LNCaP clone FGC (cell line): ENCODE data around the gene GPER1.

Source experiments
- DNase-seq: peaks from one replicate; pipeline ENCODE4 v3.0.0-alpha.2; 2011; ENCODE audit warnings: low read depth
- H3K4me3 ChIP-seq: 2 replicates; pipeline ENCODE4 v1.5.1; 2011; ENCODE audit warnings: mild to moderate bottlenecking, low read depth, low read length, control low read depth
- TF ChIP-seq, protein P1 (sequence below): IDR thresholded peaks from 2 replicates; pipeline ENCODE4 v1.5.1; 2012; ENCODE audit warnings: mild to moderate bottlenecking; ENCODE audit not compliant: control insufficient read depth, insufficient read depth; ENCODE audit errors: extremely low read depth

The GPER1 gene

DNA sequence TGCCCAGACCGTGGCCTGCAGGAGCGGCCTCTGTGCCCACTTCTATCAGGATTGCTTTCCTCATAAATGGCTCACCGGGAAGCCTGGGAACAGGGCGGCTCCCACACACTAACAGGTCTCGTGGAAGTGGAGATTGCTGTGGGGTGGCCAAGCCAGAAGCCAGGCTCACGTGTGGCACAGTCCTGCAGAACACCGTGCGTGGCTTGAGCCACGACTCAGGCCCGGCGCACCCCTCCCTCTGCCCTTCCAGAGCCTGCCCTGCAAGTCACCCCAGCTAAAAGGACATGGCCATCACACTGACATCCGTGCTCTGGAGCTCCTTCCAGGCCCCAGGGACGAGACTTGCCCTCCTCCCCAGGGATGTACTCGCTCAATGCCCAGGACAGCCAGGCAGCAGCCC is 7.0 kb downstream of the GPER1 start:
- H3K4me3 ChIP-seq = no peak overlapping the region
- TF ChIP-seq, protein P1, sequence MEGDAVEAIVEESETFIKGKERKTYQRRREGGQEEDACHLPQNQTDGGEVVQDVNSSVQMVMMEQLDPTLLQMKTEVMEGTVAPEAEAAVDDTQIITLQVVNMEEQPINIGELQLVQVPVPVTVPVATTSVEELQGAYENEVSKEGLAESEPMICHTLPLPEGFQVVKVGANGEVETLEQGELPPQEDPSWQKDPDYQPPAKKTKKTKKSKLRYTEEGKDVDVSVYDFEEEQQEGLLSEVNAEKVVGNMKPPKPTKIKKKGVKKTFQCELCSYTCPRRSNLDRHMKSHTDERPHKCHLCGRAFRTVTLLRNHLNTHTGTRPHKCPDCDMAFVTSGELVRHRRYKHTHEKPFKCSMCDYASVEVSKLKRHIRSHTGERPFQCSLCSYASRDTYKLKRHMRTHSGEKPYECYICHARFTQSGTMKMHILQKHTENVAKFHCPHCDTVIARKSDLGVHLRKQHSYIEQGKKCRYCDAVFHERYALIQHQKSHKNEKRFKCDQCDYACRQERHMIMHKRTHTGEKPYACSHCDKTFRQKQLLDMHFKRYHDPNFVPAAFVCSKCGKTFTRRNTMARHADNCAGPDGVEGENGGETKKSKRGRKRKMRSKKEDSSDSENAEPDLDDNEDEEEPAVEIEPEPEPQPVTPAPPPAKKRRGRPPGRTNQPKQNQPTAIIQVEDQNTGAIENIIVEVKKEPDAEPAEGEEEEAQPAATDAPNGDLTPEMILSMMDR = no peak
- no peak for DNase-seq

DNA sequence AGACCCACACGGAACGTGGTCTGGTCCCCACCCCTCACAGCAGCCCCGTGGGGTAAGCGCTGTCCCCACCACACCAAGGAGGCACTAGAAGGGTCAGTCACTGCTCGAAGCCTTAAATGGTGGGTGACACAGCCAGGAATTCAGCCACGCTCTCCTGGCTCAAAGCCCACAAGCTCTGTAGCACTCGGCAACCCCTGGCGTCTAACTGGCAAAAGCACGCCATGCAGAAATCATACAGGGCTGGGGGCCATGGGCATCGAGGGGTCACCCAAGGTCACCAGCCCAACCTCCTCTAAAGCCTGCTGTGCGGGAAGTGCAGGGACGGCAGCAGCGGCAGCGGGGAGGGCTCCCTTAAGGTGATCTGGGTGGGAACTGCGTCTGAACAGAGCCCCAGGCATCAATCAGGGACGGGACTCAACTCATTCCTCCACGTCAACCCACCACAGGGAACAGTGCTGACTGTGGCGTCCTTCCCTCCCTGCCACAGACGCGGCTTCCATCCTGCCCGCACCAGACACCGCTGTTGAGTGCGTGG is 7.8 kb downstream of the GPER1 start:
- TF ChIP-seq, protein P1 = no peak
- no peak for DNase-seq
- H3K4me3 ChIP-seq = peak overlapping the region; percentile 38

DNA sequence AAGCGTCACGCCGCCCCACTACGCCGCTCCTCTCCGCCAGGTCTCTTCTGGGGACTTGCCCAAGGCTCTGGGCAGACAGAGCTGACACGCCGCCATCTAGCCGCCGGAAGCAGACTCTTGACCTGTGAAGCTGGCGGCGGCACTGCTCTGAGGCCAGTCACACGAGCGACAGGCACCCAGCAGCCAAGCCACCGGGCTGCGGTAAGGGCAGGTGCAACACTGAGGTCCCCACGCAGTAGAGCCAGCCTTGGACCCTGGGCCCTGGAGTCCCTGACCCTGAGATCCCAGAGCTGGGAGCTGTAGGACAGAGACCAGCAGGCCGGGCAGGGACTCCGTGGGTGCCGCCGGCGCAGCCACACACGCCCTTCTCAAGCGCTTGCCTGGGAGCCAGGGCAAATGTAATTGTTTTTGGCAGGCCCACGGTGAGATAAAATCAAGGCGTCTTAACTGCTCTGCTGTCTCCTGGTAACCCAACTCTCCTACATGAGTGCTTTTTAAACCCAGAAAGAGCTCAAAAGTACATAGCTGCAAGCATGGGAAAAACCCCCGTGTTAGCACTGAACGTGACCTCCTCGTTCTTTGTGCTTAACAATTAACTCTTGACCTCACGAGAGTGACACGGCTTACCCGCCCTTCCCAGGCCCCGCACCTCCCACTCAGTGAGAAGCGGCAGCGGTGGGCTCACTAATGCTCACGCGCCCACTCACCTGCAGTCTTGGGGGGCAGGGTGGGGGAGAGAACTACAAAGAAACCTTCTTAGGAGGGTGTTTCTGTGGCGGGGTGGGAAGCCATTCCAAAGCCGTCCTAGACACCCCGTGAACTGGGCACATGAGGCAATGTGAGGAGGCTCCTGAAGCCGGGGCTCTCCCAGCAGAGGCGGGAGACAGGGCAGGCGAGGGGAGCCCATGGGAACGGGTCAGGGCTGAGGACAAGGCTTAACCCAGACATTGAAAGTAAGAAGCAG is 8.5 kb downstream of the GPER1 start:
- peak overlapping the region; percentile 38 for H3K4me3 ChIP-seq

DNA sequence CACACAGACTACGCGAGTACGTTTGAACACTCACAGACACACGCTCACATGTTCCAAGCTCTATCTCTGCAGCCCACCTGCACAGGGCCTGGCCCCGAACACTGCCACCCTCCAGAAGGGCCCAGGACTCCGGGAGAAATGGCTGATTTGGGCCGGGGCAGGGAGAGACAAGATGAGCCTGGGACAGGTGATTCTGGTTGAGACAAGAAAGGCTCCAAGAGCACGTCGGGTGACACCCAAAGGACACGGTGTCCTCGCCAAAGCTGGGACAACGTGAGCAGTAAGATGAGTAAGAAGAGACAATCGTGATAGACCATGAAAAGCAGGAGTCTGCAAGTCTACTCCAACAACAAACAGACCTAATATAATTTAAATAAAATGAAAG is 9.2 kb downstream of the GPER1 start:
- TF ChIP-seq, protein P1 = no peak
- H3K4me3 ChIP-seq = 0 out of 2 replicates have a peak overlapping the region, but pooled peaks have one; percentile 38
- peak; percentile 42 for DNase-seq

More for the DNA sequence above, 8.5 kb downstream of the GPER1 start:
- TF ChIP-seq, protein P1 = no peak
- DNase-seq = peak; percentile 73

DNA sequence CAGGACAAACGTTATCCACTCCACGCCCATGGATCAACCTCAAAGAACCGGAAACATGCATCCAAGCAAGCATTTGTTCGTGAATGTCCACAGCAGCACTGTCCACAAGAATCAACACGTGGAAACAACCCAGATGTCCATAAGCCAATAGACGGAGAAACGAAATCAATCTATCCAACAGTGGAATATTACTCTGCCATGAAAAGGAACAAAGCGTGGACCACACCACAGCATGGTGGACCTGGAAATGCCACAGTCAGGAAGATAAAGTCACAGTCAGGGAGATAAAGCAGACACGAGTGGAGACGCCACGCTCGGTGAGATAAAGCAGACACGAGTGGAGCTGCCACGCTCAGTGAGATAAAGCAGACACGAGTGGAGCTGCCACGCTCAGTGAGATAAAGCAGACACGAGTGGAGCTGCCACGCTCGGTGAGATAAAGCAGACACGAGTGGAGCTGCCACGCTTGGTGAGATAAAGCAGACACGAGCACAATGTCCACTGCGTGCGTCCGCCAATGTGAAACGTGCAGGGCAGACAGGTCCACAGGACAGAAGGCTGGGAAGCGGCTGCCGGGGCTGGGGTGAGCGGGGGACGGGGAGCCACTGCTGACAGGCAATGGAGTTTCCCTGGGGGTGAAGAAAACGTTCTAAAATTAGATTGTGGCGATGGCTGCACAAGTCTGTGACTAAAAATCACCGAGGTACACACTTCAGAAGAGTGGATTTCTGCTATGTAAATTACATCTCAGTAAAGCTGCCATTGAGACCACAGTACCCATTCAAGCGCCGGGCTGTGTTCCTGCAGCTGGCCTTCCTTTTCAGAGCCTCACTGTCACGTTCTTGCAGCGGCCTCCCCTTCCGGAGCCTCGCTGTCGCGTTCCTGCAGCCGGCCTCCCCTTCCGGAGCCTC is 10.6 kb downstream of the GPER1 start:
- H3K4me3 ChIP-seq = no peak overlapping the region
- TF ChIP-seq, protein P1 = no peak
- DNase-seq = no peak

DNA sequence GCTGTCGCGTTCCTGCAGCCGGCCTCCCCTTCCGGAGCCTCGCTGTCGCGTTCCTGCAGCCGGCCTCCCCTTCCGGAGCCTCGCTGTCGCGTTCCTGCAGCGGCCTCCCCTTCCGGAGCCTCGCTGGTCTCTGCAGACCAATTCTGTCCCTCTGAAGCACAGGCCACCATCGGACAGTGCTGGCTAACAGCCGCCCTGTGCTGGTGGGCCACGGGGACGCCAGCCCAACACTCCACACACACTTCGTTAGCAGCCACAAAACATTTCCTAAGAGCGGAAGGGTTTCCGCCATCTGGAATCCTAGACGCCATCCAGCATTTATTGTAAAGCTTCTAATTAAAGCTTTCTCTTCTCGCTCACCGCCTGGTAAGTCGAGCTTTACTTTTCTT is 11.2 kb downstream of the GPER1 start:
- no peak overlapping the region for H3K4me3 ChIP-seq
- no peak for DNase-seq
- TF ChIP-seq, protein P1 = no peak
